MM.1S (cell line): Measurements from ENCODE around the gene ILF3.

Source experiments
- EZH2 ChIP-seq: fragments of 300-600 bp; sonication (generic); optimal IDR thresholded peaks from 2 replicates; pipeline ENCODE3; 2017; ENCODE audit warnings: low read depth, mild to moderate bottlenecking, antibody characterized with exemption, low read length, mixed read lengths
- EZH2phosphoT487 ChIP-seq: fragments of 300-600 bp; sonication (generic); IDR thresholded peaks from 2 replicates; pipeline ENCODE4 v1.6.1; 2018; ENCODE audit warnings: antibody characterized with exemption, low read length
- TF ChIP-seq, protein P1 (sequence below): fragments of 300-600 bp; sonication (generic); IDR thresholded peaks from 2 replicates; pipeline ENCODE4 v1.5.1; 2016; ENCODE audit warnings: antibody characterized with exemption, low read length, mixed read lengths

DNA sequence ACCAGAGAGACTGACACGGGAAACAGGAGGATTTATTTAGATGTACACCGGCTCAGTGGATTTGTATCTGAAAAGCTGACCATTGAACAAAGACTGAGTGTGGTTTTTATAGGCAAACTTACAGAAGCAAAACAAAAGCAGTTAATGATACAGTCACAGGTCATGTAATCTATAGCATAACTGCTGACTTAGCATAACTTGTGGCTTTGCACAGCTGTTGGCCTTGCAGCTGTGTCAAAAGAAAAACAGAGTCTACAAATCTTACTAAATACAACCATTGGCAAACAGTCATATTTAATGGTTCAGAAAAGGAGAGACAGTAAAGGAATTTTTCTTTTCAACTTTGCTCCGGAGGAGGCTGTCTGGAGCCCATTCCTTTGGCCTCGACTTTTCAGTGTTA, 2.3 kb upstream of the ILF3 start:
- TF ChIP-seq, protein P1, sequence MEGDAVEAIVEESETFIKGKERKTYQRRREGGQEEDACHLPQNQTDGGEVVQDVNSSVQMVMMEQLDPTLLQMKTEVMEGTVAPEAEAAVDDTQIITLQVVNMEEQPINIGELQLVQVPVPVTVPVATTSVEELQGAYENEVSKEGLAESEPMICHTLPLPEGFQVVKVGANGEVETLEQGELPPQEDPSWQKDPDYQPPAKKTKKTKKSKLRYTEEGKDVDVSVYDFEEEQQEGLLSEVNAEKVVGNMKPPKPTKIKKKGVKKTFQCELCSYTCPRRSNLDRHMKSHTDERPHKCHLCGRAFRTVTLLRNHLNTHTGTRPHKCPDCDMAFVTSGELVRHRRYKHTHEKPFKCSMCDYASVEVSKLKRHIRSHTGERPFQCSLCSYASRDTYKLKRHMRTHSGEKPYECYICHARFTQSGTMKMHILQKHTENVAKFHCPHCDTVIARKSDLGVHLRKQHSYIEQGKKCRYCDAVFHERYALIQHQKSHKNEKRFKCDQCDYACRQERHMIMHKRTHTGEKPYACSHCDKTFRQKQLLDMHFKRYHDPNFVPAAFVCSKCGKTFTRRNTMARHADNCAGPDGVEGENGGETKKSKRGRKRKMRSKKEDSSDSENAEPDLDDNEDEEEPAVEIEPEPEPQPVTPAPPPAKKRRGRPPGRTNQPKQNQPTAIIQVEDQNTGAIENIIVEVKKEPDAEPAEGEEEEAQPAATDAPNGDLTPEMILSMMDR, result no peak
- no peak for TF ChIP-seq EZH2
- no peak for TF ChIP-seq EZH2phosphoT487
